AG10803 (cell line): ENCODE measurements around the gene WDR33.

Experiments
- DNase-seq: peaks from one replicate; pipeline ENCODE4 v3.0.0; 2010; ENCODE audit warnings: low read depth
- H3K4me3 ChIP-seq: 2 replicates; pipeline ENCODE4 v1.5.1; 2011; ENCODE audit warnings: mild to moderate bottlenecking, low read length, control low read depth
- CTCF ChIP-seq: conservative IDR thresholded peaks from 2 replicates; pipeline ENCODE4 v1.5.1; 2011; ENCODE audit warnings: mild to moderate bottlenecking, low read length, control low read depth, inconsistent platforms

Gene WDR33

DNA sequence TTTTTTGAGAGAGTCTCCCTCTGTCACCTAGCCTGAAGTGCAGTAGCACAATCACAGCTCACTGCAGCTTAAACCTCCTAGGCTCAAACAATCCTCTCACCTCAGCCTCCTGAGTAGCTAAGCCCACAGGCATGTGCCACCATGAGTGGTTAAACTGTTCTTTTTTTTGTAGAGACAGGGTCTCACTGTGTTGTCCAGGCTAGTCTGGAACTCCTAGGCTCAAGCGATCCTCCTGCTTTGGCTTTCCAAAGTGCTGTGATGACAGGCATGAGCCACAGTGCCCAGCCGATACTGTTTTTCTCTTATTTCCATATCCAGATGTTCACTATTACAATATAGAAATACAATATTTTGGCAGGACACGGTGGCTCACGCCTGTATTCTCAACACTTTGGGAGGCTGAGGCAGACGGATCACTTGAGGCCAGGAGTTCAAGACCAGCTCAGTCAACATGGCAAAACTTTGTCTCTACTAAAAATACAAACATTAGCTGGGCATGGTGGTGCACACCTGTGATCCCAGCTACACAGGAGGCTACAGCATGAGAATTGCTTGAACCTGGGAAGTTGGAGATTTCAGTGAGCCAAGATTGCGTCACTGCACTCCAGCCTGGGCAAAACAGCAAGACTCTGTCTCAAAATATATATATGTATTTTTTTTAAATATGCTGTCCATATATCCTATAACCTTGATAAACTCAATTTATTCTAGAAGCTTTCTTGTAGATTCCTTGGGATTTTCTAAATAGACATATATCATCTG, 24.7 kb downstream of the WDR33 start:
- no peak for TF ChIP-seq CTCF
- H3K4me3 ChIP-seq: no peak overlapping the region
- DNase-seq: no peak

- no peak for DNase-seq
- no peak for TF ChIP-seq CTCF
- H3K4me3 ChIP-seq: no peak overlapping the region
These were observed 25.9 kb downstream of the WDR33 start for GRCh38 chr2:127784965-127785518.

GRCh38 chr2:127783101-127783500, 27.9 kb downstream of the WDR33 start:
- TF ChIP-seq CTCF: no peak
- no peak for DNase-seq
- no peak overlapping the region for H3K4me3 ChIP-seq

- DNase-seq: no peak
- no peak for TF ChIP-seq CTCF
- H3K4me3 ChIP-seq: no peak overlapping the region
These were observed 32.1 kb downstream of the WDR33 start for GRCh38 chr2:127778850-127779249.

DNA sequence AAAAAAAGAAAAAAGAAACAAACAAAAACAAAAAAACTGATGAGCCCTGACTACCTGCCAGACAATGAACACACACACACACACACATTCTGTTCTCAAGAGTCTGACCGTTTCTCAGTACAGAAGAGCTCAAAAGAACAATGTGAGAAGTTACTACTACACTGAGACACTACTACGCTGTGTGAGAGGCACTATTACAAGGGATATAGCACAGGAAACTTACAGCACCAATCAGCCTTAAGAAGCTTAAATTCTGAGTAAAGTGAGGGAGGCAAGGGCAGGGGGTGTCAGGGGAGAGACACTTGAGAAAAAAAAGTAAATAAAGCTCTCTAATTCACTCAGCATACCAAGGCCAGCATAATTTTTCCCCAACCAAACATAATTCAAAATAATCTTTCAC, 32.5 kb downstream of the WDR33 start:
- no peak overlapping the region for H3K4me3 ChIP-seq
- TF ChIP-seq CTCF: no peak
- no peak for DNase-seq

- DNase-seq: no peak
- no peak overlapping the region for H3K4me3 ChIP-seq
- no peak for TF ChIP-seq CTCF
These were observed 34.7 kb downstream of the WDR33 start for GRCh38 chr2:127776122-127776780.

- TF ChIP-seq CTCF: no peak
- peak; percentile 64 for DNase-seq
- no peak overlapping the region for H3K4me3 ChIP-seq
These were observed 39.2 kb downstream of the WDR33 start for GRCh38 chr2:127771756-127772155.
